T47D (cell line): ENCODE data around the gene LIMK2.

ENCODE experiments used
- DNase-seq, 2 experiments: peaks; one replicate each; pipeline versions ENCODE4 v3.0.0 to v3.0.0-alpha.2; 2011 to 2012; ENCODE audit warnings: low read depth in 1 of 2, low spot score in 1 of 2
- JUND ChIP-seq: IDR thresholded peaks from 2 replicates; pipeline ENCODE4 v1.6.1; 2012; ENCODE audit warnings: low read depth
- in situ Hi-C: cut with HindIII; loops from 2 replicates; pipeline ENCODE4 v1.10.0; 2016; ENCODE audit warnings: low sequenced_read_pairs, low pct_unique_long_range_greater_than_20kb

LIMK2 gene

GRCh38 chr22:31275018-31275417, 62.9 kb downstream of the LIMK2 start:
- no peak for TF ChIP-seq JUND
- in situ Hi-C loops: no loop called here
- DNase-seq: no peak

GRCh38 chr22:31275576-31275975, 63.5 kb downstream of the LIMK2 start:
- TF ChIP-seq JUND: no peak
- DNase-seq: peak in 1 of 2 experiments; percentile 40
- in situ Hi-C loops: no loop called here

GRCh38 chr22:31276426-31277167, 64.5 kb downstream of the LIMK2 start:
- in situ Hi-C loops: no loop called here
- TF ChIP-seq JUND: no peak
- DNase-seq: no peak

- no peak for TF ChIP-seq JUND
- no peak for DNase-seq
- in situ Hi-C loops: no loop called here
Measured at GRCh38 chr22:31277741-31278140, 65.6 kb downstream of the LIMK2 start.

- no peak for TF ChIP-seq JUND
- DNase-seq: no peak
- in situ Hi-C loops: no loop called here
Measured at GRCh38 chr22:31278151-31278621, 66.1 kb downstream of the LIMK2 start.

GRCh38 chr22:31278626-31279326, 66.7 kb downstream of the LIMK2 start:
- DNase-seq: no peak
- no peak for TF ChIP-seq JUND
- in situ Hi-C loops: no loop called here

GRCh38 chr22:31279327-31279669, 67.2 kb downstream of the LIMK2 start:
- no peak for DNase-seq
- no peak for TF ChIP-seq JUND
- in situ Hi-C loops: no loop called here

- no peak for TF ChIP-seq JUND
- in situ Hi-C loops: no loop called here
- no peak for DNase-seq
Measured at GRCh38 chr22:31279821-31280505, 67.9 kb downstream of the LIMK2 start.

GRCh38 chr22:31281733-31282132, 69.6 kb downstream of the LIMK2 start:
- TF ChIP-seq JUND: no peak
- no peak for DNase-seq
- in situ Hi-C loops: no loop called here

- DNase-seq: no peak
- in situ Hi-C loops: no loop called here
- no peak for TF ChIP-seq JUND
Measured at GRCh38 chr22:31282748-31283468, 70.8 kb downstream of the LIMK2 start.

GRCh38 chr22:31284281-31285155, 72.4 kb downstream of the LIMK2 start:
- in situ Hi-C loops: no loop called here
- DNase-seq: no peak
- TF ChIP-seq JUND: no peak
